Peyer's patch (tissue), 4 donors: ENCODE data around the gene FILIP1L. TPM values are rescaled to one million over a fixed set of nuclear protein-coding genes. Genes with fewer than 3 reads are reported as not detected.

Experiments
- DNase-seq, 3 donors: peaks; one replicate each; pipeline ENCODE4 v3.0.0-alpha.2; 2017 to 2019
- H3K27ac ChIP-seq, 4 donors: fragments of 200-600 bp; sonication (generic); one replicate each; pipeline ENCODE4 v1.5.1; 2016 to 2019
- H3K27me3 ChIP-seq, 2 donors: fragments of 200-600 bp; sonication (generic); one replicate each; pipeline ENCODE4 v1.5.1; 2019
- H3K36me3 ChIP-seq, 3 donors: fragments of 200-600 bp; sonication (generic); one replicate each; pipeline ENCODE4 v1.5.1; 2016 to 2019
- H3K4me1 ChIP-seq, 4 donors: fragments of 200-600 bp; sonication (generic); one replicate each; pipeline ENCODE4 v1.5.1; 2016 to 2019
- H3K4me3 ChIP-seq, 4 donors: fragments of 200-600 bp; sonication (generic); 1 replicate in 3 of 4; 2 replicates in 1 of 4; pipeline ENCODE4 v1.5.1; 2016 to 2019; ENCODE audit warnings: mild to moderate bottlenecking in 1 of 4
- H3K9me3 ChIP-seq, 4 donors: fragments of 200-600 bp; sonication (generic); one replicate each; pipeline ENCODE4 v1.5.1; 2016 to 2019; ENCODE audit warnings: mild to moderate bottlenecking in 1 of 4
- POLR2A ChIP-seq, 2 donors: fragments of 450-650 bp; IDR thresholded peaks; one replicate each; pipeline ENCODE4 v1.5.1; 2017; ENCODE audit warnings: antibody characterized with exemption in 2 of 2, mild to moderate bottlenecking in 2 of 2, moderate library complexity in 2 of 2
- total RNA-seq, 4 donors: library from RNA; depleted of rRNA; stranded (reverse); fragments of >200 nt; gene quantifications; one replicate each; pipeline ENCODE4 v1.1.0, GENCODE V29; 2016
- TF ChIP-seq, protein P1 (sequence below), 6 experiments: fragments of 450-650 bp in 4 of 6; fragments of 200-600 bp in 2 of 6; sonication (generic) in 1 of 6; IDR thresholded peaks; one replicate each; pipeline ENCODE4 v1.5.1; 2017 to 2019; ENCODE audit warnings: antibody characterized with exemption in 6 of 6, mild to moderate bottlenecking in 3 of 6, moderate library complexity in 1 of 6

FILIP1L gene
- total RNA-seq, 4 donors from 2014 or later: 5.3 to 69.3 (median 13.1) TPM

DNA sequence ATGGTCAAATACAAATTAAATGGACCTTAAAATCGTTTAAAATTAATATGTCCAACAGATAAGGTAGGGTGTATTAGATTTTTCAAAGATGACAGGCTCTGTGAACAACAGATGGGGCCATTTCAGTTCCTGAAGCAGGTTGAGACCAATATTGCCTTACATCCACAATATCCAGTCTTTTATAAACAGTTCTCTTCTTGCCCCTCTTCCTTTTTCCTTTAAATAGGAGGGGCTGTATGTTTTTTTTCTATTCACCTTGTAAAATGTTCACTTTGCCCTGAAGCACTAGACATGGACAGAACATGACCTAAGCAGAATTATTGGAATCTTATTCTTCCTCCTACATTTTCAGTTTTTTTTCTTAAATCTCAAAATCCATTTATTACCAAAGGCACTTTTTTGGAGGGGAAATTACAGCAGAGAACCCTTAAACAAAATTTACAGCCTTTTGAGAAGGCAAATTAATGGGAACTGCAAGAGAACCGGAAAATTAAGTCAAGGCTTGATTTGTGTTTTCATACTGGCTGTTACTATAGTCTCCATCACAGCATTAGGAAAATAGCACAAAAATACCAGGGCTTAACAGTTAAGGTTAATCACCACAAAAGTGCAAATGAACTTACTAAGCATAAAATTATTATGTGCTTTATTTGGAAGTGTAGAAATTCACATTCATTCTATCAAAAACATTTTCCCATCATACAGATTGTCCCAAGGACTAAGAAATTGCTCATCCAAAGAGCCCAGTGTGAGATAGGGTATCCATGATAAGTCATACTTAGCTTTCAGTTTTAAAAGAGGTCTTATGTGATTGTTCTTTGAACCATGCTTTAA lies 240.8 kb downstream of the FILIP1L start:
- Histone ChIP-seq H3K27ac (peak overlapping the region; percentile 34 to 94 (median 72)), H3K4me1 (peaks cover 0 to 32% (median 0%) of the 10 kb centered on the region in 4 donors), H3K9me3 (no peaks in the 10 kb centered on the region), H3K27me3 (no peaks in the 10 kb centered on the region), H3K4me3 (peak overlapping the region in 2 of 4 donors; percentile 3 to 70), H3K36me3 (no peaks in the 10 kb centered on the region)
- TF ChIP-seq, protein P1, sequence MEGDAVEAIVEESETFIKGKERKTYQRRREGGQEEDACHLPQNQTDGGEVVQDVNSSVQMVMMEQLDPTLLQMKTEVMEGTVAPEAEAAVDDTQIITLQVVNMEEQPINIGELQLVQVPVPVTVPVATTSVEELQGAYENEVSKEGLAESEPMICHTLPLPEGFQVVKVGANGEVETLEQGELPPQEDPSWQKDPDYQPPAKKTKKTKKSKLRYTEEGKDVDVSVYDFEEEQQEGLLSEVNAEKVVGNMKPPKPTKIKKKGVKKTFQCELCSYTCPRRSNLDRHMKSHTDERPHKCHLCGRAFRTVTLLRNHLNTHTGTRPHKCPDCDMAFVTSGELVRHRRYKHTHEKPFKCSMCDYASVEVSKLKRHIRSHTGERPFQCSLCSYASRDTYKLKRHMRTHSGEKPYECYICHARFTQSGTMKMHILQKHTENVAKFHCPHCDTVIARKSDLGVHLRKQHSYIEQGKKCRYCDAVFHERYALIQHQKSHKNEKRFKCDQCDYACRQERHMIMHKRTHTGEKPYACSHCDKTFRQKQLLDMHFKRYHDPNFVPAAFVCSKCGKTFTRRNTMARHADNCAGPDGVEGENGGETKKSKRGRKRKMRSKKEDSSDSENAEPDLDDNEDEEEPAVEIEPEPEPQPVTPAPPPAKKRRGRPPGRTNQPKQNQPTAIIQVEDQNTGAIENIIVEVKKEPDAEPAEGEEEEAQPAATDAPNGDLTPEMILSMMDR (IDR thresholded peaks at IDR 0.05): no peak
- no peak for TF ChIP-seq POLR2A (IDR thresholded peaks at IDR 0.05)
- DNase-seq: no peak

DNA sequence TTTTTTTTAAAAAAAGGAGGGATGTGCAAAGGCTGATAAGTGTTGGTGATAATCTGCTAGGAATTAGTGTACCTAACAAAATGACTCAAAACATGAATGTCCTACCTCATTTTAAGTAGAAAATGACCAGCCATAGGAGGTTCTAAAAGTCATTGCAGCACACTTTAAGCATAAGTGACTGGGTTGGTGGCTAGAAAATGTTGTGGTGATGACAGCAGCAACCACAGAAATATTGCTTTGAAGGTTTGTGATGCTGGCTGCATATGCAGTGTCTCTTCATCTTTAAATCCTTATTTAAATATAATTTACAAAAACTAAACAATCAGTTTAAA lies 241.4 kb downstream of the FILIP1L start:
- TF ChIP-seq, protein P1 (IDR thresholded peaks at IDR 0.05): no peak
- TF ChIP-seq POLR2A (IDR thresholded peaks at IDR 0.05): no peak
- Histone ChIP-seq H3K9me3 (no peaks in the 10 kb centered on the region), H3K4me1 (peaks cover 0 to 35% (median 0%) of the 10 kb centered on the region in 4 donors), H3K4me3 (peak overlapping the region in 1 of 4 donors; percentile 70), H3K27ac (peak overlapping the region; percentile 34 to 94 (median 72)), H3K27me3 (no peaks in the 10 kb centered on the region), H3K36me3 (no peaks in the 10 kb centered on the region)
- DNase-seq: no peak

DNA sequence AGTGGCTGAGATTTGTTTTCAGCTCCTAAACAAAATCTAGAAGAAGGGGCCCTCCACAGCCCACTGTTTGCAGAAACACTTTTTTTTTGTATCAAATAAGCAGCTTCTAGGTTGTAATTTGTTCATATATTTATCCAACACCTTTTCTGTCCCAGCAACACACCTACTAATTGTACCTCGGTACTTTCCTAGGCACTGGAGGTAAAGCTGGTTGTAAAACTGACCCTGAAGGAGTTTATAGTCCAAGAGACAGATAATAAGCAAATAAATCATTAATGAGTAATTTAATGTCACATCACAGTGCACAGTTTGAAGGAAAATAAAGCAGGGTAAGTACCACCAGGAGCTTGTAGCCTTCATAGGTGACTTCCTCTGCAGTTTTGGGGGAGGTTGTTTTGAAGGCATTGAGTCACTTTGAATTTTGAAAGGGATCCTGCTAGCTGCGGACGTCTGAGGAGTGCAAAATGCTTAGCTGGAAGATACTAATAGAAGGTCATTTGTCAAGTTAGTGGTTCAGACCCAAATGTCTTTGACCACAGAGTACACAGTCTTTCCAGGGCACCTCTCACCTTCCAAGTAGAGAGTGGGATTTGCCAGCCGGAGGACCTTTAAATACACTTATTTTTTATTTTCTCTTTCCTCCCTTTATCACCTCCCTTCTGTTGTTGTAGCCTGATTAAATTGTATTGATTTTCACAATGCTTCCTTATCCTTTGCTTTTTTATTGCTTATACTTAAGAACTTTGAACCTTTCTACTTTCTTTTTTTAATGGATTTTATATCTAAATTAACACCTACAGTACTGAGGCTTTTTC lies 242.9 kb downstream of the FILIP1L start:
- no peaks in the 10 kb centered on the region for H3K36me3 ChIP-seq
- no peaks in the 10 kb centered on the region for H3K27me3 ChIP-seq
- no peak for DNase-seq
- H3K27ac ChIP-seq: peak overlapping the region; percentile 1 to 94 (median 77)
- TF ChIP-seq, protein P1 (IDR thresholded peaks at IDR 0.05): no peak
- no peak for TF ChIP-seq POLR2A (IDR thresholded peaks at IDR 0.05)
- no peaks in the 10 kb centered on the region for H3K9me3 ChIP-seq
- peaks cover 0 to 37% (median 0%) of the 10 kb centered on the region in 4 donors for H3K4me1 ChIP-seq
- peak overlapping the region in 2 of 4 donors; percentile 25 to 70 for H3K4me3 ChIP-seq

DNA sequence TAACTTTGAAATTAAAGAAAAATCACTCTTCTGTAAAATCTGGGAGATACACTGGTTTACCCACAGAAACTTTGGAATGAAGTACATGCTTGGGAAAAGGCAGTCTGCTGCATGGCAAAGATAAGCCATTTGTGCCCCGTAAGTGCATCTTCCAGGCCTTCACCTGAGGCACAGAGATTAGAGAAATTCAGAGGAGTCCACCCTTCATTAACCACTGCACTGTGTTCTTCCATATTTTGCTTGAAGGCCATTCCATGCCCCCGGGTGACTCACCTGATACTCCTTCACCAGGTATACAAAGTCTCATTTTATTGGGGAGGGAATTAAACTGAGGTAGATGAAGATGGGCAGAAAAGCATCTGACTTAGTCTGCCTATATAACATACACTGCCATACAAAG lies 243.6 kb downstream of the FILIP1L start:
- H3K27ac ChIP-seq: peak overlapping the region in 3 of 4 donors; percentile 7 to 94 (median 74)
- DNase-seq: peak in 1 of 3 donors; percentile 51
- no peaks in the 10 kb centered on the region for H3K27me3 ChIP-seq
- peak overlapping the region in 2 of 4 donors; percentile 25 to 70 for H3K4me3 ChIP-seq
- no peaks in the 10 kb centered on the region for H3K9me3 ChIP-seq
- TF ChIP-seq POLR2A (IDR thresholded peaks at IDR 0.05): no peak
- TF ChIP-seq, protein P1 (IDR thresholded peaks at IDR 0.05): no peak
- H3K36me3 ChIP-seq: no peaks in the 10 kb centered on the region
- H3K4me1 ChIP-seq: peaks cover 0 to 37% (median 0%) of the 10 kb centered on the region in 4 donors

DNA sequence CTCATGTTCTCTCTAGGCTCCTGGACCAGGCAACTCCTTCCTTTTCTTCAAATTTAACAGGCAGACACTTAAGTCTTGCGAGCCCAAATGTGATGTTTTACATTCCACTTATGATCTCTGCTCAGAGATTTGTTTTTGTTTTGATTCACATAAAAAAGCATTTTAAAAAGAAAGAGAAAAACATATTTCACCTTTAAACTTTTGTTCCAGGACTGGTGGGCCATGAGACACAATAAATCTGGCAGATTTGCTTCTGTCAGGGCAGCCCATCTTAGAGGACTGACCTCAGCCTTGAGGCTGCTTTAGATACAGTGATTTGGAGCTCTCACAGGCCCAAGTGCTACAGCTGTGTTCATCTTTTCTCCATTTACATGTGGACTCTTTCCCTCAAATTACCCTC lies 244.7 kb downstream of the FILIP1L start:
- H3K4me3 ChIP-seq: no peak overlapping the region
- no peaks in the 10 kb centered on the region for H3K27me3 ChIP-seq
- peak overlapping the region in 3 of 4 donors; percentile 0 to 94 (median 12) for H3K27ac ChIP-seq
- peaks cover 0 to 37% (median 0%) of the 10 kb centered on the region in 4 donors for H3K4me1 ChIP-seq
- no peak for DNase-seq
- H3K36me3 ChIP-seq: no peaks in the 10 kb centered on the region
- TF ChIP-seq, protein P1 (IDR thresholded peaks at IDR 0.05): no peak
- no peak for TF ChIP-seq POLR2A (IDR thresholded peaks at IDR 0.05)
- no peaks in the 10 kb centered on the region for H3K9me3 ChIP-seq
